Mammary epithelial cell (primary cell): ENCODE data around the gene FJX1.

Experiments
- EZH2 ChIP-seq: IDR thresholded peaks from 2 replicates; pipeline ENCODE4 v1.6.1; 2012; ENCODE audit warnings: low read length, inconsistent platforms, borderline replicate concordance
- TF ChIP-seq, protein P1 (sequence below), 2 donors: IDR thresholded peaks in 1 of 2; conservative IDR thresholded peaks in 1 of 2; 2 replicates each; pipeline ENCODE4 v1.5.1; 2011 to 2012; ENCODE audit warnings: inconsistent platforms in 2 of 2, low read length in 2 of 2, mild to moderate bottlenecking in 2 of 2, control low read depth in 1 of 2, low read depth in 1 of 2; ENCODE audit not compliant: insufficient read depth in 1 of 2; ENCODE audit errors: extremely low read depth in 1 of 2

GRCh38 chr11:35664977-35665441, 46.7 kb downstream of the FJX1 start:
- TF ChIP-seq, protein P1, sequence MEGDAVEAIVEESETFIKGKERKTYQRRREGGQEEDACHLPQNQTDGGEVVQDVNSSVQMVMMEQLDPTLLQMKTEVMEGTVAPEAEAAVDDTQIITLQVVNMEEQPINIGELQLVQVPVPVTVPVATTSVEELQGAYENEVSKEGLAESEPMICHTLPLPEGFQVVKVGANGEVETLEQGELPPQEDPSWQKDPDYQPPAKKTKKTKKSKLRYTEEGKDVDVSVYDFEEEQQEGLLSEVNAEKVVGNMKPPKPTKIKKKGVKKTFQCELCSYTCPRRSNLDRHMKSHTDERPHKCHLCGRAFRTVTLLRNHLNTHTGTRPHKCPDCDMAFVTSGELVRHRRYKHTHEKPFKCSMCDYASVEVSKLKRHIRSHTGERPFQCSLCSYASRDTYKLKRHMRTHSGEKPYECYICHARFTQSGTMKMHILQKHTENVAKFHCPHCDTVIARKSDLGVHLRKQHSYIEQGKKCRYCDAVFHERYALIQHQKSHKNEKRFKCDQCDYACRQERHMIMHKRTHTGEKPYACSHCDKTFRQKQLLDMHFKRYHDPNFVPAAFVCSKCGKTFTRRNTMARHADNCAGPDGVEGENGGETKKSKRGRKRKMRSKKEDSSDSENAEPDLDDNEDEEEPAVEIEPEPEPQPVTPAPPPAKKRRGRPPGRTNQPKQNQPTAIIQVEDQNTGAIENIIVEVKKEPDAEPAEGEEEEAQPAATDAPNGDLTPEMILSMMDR (conservative IDR thresholded peaks at IDR 0.05 in 1 of 2, IDR thresholded peaks at IDR 0.05 in 1 of 2; ENCODE audit: extremely low read depth in 1 of 2, insufficient read depth in 1 of 2, low read depth in 1 of 2, low read length in 2 of 2), result no peak
- TF ChIP-seq EZH2, result no peak
